ENCODE data around the gene PRSS21. TPM values are rescaled to one million over a fixed set of nuclear protein-coding genes. Genes with fewer than 3 reads are reported as not detected.

The PRSS21 gene
- total and polyA plus RNA-seq, 2 experiments from 2014 or later = not detected

GRCh38 chr16:2836646-2837508, 19.8 kb downstream of the PRSS21 start:
- no peak overlapping the region for H2AFZ ChIP-seq
- peak; percentile 41 for DNase-seq
- WGBS, 2 experiments (ENCODE audit: low coverage in 1 of 2, low lambda C conversion rate in 2 of 2, missing lambda C conversion rate in 2 of 2) = 63 to 66% methylated on average over 13 of the region's 13 CpGs
- H3K4me3 ChIP-seq = no peak overlapping the region
- no peaks in the 10 kb centered on the region for H3K9me2 ChIP-seq (ENCODE audit: insufficient read depth)
- H3K4me2 ChIP-seq (ENCODE audit: unreplicated experiment) = no peak overlapping the region
- peaks cover 6% of the 10 kb centered on the region for H3K4me1 ChIP-seq (ENCODE audit: insufficient read depth)
- no peaks in the 10 kb centered on the region for H3K9me3 ChIP-seq (ENCODE audit: low read depth)
- H3K36me3 ChIP-seq (ENCODE audit: low read depth) = no peaks in the 10 kb centered on the region
- H3K9ac ChIP-seq = no peak overlapping the region
- H4K20me1 ChIP-seq (ENCODE audit: insufficient read depth) = no peaks in the 10 kb centered on the region
- no peak overlapping the region for H3K27ac ChIP-seq
- H3K79me2 ChIP-seq (ENCODE audit: insufficient read depth) = no peaks in the 10 kb centered on the region
- peaks cover 22% of the 10 kb centered on the region for H3F3A ChIP-seq (ENCODE audit: insufficient read depth)
- in situ Hi-C loops (cut with MboI) = no loop called here
- no peaks in the 10 kb centered on the region; the same call in 1 of the 2 replicates for H3K27me3 ChIP-seq (replicated peaks; ENCODE audit: insufficient read depth)
- TF ChIP-seq EZH2 (IDR thresholded peaks at IDR 0.05; ENCODE audit: insufficient read depth, poor library complexity, severe bottlenecking) = no peak
- TF ChIP-seq EZH2phosphoT487 (IDR thresholded peaks at IDR 0.05; ENCODE audit: insufficient read depth, low read depth) = no peak

DNA sequence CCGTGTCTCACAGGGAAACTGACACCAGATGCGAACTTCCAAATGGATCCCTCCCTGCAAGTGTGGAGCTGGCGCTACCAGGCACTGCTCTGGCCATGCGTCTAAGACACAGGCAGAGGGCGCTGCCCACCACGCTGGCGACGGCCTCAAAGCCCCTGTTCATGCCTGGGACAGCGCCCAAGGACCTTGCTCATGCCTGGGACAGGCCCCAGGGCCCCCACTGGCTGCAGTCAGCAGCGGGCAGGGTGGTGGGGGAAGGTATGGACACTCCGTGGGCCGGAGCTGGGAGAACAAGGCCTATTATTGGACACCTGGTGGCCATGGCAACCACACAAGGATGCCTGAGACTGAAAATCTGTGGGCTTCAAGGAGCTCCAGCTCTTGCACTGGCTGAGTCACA, 21.9 kb downstream of the PRSS21 start:
- Histone ChIP-seq H3K4me2 (ENCODE audit: unreplicated experiment) (no peak overlapping the region), H3K4me1 (ENCODE audit: insufficient read depth) (peaks cover 6% of the 10 kb centered on the region), H4K20me1 (ENCODE audit: insufficient read depth) (no peaks in the 10 kb centered on the region), H3F3A (ENCODE audit: insufficient read depth) (peaks cover 22% of the 10 kb centered on the region), H3K27ac (no peak overlapping the region), H3K79me2 (ENCODE audit: insufficient read depth) (no peaks in the 10 kb centered on the region), H3K9me3 (ENCODE audit: low read depth) (no peaks in the 10 kb centered on the region), H2AFZ (no peak overlapping the region), H3K36me3 (ENCODE audit: low read depth) (no peaks in the 10 kb centered on the region), H3K27me3 (replicated peaks; ENCODE audit: insufficient read depth) (no peaks in the 10 kb centered on the region), H3K9me2 (ENCODE audit: insufficient read depth) (no peaks in the 10 kb centered on the region), H3K4me3 (no peak overlapping the region), H3K9ac (no peak overlapping the region)
- DNase-seq = peak; percentile 94
- TF ChIP-seq EZH2 (IDR thresholded peaks at IDR 0.05; ENCODE audit: insufficient read depth, poor library complexity, severe bottlenecking) = no peak
- TF ChIP-seq EZH2phosphoT487 (IDR thresholded peaks at IDR 0.05; ENCODE audit: insufficient read depth, low read depth) = no peak
- in situ Hi-C loops (cut with MboI) = no loop called here
- 2 to 6% methylated on average over 12 of the region's 12 CpGs for WGBS, 2 experiments (ENCODE audit: low coverage in 1 of 2, low lambda C conversion rate in 2 of 2, missing lambda C conversion rate in 2 of 2)

DNA sequence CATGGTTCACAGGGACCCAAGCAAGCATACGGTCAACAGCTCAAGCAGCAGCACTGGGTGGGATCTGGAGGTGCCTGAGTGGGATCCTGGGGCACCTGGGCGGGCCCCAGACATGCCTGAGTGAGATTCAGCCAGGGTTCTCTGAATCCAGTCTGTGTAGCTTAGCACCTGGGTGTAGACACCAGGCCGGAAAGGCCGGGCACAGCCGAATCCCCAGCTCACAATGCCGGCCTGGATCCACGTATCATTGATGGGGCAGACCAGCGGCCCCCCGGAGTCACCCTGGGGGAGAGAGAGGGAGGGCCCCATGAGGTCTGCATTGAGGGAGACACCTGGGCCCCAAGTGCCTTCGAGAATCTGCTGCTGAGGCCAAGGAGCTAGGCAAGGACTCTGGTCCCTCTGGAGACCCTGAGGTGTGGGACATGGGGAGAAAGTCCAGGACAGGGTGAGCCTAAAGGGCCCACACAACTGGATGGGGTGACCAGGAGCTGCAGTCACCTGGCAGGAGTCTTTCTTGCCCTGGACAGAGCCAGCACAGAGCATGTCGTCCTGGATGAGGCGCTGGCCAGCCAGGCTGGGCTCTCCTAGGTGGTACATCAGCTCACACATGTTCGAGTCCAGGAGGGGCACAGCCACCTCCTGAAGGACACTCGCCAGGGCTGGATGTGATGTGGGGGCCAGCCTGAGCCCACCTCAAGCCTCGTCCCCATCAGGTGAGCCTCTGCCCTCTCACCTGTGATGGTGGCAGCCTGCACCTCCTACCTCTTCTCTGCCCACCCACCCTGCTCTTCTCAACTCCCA, 22.8 kb downstream of the PRSS21 start:
- Histone ChIP-seq H3K4me2 (ENCODE audit: unreplicated experiment) (no peak overlapping the region), H3K79me2 (ENCODE audit: insufficient read depth) (no peaks in the 10 kb centered on the region), H3K27me3 (replicated peaks; ENCODE audit: insufficient read depth) (no peaks in the 10 kb centered on the region), H3K9ac (no peak overlapping the region), H3K9me3 (ENCODE audit: low read depth) (no peaks in the 10 kb centered on the region), H3K4me1 (ENCODE audit: insufficient read depth) (peaks cover 6% of the 10 kb centered on the region), H3K9me2 (ENCODE audit: insufficient read depth) (no peaks in the 10 kb centered on the region), H4K20me1 (ENCODE audit: insufficient read depth) (no peaks in the 10 kb centered on the region), H2AFZ (no peak overlapping the region), H3K27ac (no peak overlapping the region), H3K4me3 (no peak overlapping the region), H3K36me3 (ENCODE audit: low read depth) (no peaks in the 10 kb centered on the region), H3F3A (ENCODE audit: insufficient read depth) (peaks cover 22% of the 10 kb centered on the region)
- WGBS, 2 experiments (ENCODE audit: low coverage in 1 of 2, low lambda C conversion rate in 2 of 2, missing lambda C conversion rate in 2 of 2) = 80 to 81% methylated on average over 15 of the region's 15 CpGs
- TF ChIP-seq EZH2phosphoT487 (IDR thresholded peaks at IDR 0.05; ENCODE audit: insufficient read depth, low read depth) = no peak
- no peak for TF ChIP-seq EZH2 (IDR thresholded peaks at IDR 0.05; ENCODE audit: insufficient read depth, poor library complexity, severe bottlenecking)
- in situ Hi-C loops (cut with MboI) = no loop called here
- no peak for DNase-seq

DNA sequence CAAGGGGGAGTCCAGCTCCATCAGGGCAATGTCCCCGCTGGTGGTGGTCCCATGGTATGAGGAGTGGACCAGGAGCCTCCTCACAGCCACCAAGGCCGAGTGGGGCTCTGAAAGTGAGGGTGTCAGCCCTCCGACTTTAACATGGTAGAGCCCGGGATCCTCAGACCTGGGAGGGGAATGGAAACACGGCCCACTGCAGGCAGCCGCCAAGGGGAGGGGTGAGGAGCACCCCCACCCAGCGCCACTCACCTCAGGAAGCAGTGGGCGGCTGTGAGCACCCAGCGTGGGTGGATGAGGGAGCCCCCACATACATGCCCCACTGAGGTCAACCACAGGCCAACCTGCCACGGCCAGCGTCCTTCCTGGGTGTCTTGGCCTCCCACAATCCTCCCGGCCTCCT, 23.9 kb downstream of the PRSS21 start:
- H2AFZ ChIP-seq = no peak overlapping the region
- H3K79me2 ChIP-seq (ENCODE audit: insufficient read depth) = no peaks in the 10 kb centered on the region
- H3K27ac ChIP-seq = no peak overlapping the region
- TF ChIP-seq EZH2phosphoT487 (IDR thresholded peaks at IDR 0.05; ENCODE audit: insufficient read depth, low read depth) = no peak
- no peak for TF ChIP-seq EZH2 (IDR thresholded peaks at IDR 0.05; ENCODE audit: insufficient read depth, poor library complexity, severe bottlenecking)
- peaks cover 22% of the 10 kb centered on the region for H3F3A ChIP-seq (ENCODE audit: insufficient read depth)
- H3K4me1 ChIP-seq (ENCODE audit: insufficient read depth) = no peaks in the 10 kb centered on the region
- H3K9me3 ChIP-seq (ENCODE audit: low read depth) = no peaks in the 10 kb centered on the region
- 83 to 85% methylated on average over 9 to 10 of the region's 12 CpGs for WGBS, 2 experiments (ENCODE audit: low coverage in 1 of 2, low lambda C conversion rate in 2 of 2, missing lambda C conversion rate in 2 of 2)
- no peaks in the 10 kb centered on the region for H3K36me3 ChIP-seq (ENCODE audit: low read depth)
- no peaks in the 10 kb centered on the region for H3K9me2 ChIP-seq (ENCODE audit: insufficient read depth)
- no peak for DNase-seq
- in situ Hi-C loops (cut with MboI) = no loop called here
- H3K9ac ChIP-seq = no peak overlapping the region
- no peak overlapping the region for H3K4me3 ChIP-seq
- no peaks in the 10 kb centered on the region for H4K20me1 ChIP-seq (ENCODE audit: insufficient read depth)
- H3K4me2 ChIP-seq (ENCODE audit: unreplicated experiment) = no peak overlapping the region
- H3K27me3 ChIP-seq (replicated peaks; ENCODE audit: insufficient read depth) = no peaks in the 10 kb centered on the region
